ENCODE measurements around the gene PPT2.

DNA sequence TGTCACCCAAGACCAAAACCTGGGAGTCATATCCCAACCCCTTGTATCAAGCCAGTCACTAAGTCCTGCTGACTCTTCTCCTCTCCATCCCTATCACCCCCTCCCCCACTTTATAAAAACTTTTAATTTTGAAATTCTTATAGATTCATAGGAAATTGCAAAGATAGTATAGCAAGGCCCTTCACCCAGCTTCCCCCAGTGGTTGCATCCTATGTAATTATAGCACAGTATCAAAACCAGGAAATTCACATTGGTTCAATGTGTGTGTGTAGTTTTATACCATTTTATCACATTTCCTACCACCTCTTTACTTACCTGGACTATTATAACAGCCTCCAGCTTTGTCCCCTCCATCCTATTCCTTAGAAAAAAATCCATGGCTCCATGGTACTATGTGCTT is 4.1 kb downstream of the PPT2 start:
- TF ChIP-seq, protein P1, sequence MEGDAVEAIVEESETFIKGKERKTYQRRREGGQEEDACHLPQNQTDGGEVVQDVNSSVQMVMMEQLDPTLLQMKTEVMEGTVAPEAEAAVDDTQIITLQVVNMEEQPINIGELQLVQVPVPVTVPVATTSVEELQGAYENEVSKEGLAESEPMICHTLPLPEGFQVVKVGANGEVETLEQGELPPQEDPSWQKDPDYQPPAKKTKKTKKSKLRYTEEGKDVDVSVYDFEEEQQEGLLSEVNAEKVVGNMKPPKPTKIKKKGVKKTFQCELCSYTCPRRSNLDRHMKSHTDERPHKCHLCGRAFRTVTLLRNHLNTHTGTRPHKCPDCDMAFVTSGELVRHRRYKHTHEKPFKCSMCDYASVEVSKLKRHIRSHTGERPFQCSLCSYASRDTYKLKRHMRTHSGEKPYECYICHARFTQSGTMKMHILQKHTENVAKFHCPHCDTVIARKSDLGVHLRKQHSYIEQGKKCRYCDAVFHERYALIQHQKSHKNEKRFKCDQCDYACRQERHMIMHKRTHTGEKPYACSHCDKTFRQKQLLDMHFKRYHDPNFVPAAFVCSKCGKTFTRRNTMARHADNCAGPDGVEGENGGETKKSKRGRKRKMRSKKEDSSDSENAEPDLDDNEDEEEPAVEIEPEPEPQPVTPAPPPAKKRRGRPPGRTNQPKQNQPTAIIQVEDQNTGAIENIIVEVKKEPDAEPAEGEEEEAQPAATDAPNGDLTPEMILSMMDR (IDR thresholded peaks at IDR 0.05) = no peak
- TF ChIP-seq POLR2A (IDR thresholded peaks at IDR 0.05) = no peak

All from right lobe of liver (tissue), 4 donors.